Inflammatory macrophage treated with lipopolysaccharide for 1 hour (primary cell): ENCODE data around the gene VPS11.

Source experiments
- DNase-seq, 2 donors: peaks; one replicate each; pipeline ENCODE4 v3.0.0-alpha.2; 2020 to 2022

The VPS11 gene

DNA sequence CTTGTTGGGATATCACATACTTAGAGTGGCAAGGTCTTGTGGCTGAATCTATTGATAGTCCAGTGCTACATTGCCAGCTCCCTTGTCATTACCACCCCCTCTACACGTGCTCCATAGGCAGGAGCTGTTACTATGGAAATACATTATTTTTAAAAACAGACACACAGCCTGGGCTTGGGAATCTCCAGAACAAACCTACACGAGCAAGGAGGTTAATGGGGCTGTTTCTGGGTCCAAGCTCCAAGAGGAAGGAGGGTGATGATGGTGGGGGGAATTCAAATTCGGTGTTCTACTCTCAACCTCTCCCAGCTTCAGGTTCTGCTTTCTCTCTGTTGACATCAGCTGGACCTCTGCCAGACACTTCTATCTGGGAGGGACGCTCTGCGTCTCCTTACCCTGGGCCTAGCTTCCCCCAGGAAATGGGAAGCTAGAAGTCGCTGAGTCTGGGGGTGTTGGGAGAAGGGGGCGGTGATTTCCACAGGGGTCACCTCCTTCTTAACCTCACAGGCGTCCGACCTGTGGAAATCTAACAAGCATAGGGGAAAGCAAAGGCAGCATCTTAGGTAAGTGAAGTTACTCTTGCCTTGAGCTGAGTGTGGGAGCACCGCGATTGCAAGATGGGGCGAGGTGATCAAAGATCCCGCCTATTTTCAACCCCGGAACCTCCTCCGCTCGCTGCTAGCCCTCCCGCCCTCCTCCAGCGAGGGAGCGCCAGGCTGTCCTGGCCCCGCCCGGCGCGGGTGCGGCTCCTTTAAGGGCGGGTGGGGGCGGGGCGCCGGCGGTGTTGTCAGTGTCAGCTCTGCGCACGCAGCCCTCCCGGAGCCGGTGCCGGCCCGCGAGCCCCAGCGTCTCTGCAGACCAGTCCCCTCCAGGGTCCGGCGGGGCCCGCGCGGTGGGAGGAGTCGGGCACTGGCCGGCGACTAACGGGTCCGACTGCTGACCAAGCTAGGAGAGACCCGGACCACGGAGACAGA is 39.2 kb downstream of the VPS11 start, which contains the start of gene C2CD2L:
C2CD2L (plus strand) TSS at position 781 of the 974 bp plus-strand sequence. CDS start 398 bp downstream, outside the sequence.
- DNase-seq = peak; percentile 89 to 92

DNA sequence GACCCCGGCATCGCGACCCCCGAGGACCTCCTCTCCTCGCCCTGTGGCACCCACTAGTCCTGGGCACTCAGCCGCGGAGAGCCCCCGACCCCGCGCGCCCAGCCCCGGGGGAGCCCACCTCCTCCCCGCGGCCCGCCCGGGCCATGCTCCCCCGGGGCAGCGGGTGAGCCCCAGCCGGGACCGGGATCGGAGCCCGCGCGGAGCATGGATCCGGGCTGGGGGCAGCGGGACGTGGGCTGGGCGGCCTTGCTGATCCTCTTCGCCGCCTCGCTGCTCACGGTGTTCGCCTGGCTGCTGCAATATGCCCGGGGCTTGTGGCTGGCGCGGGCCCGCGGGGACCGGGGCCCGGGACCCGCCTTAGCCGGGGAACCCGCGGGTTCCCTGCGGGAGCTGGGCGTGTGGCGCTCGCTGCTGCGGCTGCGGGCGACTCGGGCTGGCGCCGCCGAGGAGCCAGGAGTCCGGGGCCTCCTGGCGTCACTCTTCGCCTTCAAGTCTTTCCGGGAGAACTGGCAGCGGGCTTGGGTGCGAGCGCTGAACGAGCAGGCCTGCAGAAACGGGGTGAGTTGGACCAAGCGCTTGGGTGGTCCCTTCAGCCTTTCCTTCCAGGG is 40.0 kb downstream of the VPS11 start:
- no peak for DNase-seq

DNA sequence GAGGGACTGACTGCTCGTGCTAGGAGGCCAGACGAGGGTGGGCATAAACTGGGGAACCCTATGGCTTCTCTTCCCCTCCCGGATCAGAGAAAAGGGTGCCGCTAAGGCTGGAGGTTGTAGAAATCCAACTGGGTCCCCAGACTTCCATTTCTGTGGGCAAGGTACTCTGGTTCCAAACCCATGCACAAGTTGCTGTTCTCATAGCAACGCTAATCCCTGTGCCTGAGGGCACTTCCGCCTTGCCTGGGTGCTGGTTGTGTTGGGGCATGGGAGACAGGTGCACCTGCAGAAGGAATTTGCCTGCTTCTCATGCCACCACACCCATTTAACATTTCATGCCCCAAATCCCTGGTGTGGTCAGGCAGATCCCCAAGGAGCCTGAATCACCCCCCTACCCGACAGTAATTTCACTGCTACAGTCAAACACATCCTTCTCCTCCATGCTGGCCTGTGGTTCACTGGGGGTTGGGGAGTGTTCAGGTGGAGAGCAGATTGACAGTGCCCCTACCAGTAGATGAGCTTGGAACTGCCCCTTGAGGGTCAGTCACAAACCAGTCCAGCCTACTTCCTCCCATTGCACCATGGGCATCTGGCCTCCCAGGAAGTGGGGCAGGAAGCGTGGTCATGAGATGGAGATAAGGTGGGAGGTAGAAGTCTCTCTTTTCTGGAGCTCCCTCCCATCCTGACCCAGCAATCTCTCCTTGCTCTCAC is 40.7 kb downstream of the VPS11 start:
- DNase-seq = peak; percentile 53 to 70

DNA sequence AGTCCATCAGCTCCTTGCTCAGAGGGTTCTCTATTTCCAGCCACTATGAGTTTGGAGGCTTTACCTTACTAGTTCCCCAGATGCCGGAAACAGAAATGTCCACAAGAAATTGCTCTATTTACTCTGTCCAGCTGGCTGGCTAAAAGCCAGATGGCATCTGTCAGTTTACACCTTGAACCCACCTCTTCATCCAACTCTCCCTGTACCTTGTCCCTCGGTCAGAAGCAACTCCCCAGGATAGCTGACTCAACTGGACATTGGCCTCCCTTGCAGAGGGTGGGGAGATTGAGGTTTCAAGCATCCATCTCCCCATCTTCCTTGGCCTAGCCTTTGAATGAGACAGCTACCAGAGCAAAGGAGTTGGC is 41.2 kb downstream of the VPS11 start:
- no peak for DNase-seq

DNA sequence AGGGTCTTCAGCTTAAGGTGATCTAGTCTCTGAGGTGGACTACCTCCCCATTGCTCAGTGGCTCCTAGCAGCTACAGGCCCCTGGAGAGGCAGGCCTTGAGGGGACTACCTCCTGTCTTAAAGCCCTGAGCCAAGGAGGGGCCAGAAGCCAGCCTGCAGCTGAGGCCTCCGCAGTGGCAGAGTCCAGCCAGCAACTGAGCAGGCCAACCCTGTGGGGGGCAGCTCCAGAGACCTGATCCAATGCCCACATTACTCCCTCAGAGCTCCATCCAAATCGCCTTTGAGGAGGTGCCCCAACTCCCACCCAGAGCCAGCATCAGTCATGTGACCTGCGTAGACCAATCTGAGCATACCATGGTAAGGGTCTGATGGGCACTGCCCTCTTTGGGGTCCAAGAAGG is 42.2 kb downstream of the VPS11 start:
- no peak for DNase-seq

DNA sequence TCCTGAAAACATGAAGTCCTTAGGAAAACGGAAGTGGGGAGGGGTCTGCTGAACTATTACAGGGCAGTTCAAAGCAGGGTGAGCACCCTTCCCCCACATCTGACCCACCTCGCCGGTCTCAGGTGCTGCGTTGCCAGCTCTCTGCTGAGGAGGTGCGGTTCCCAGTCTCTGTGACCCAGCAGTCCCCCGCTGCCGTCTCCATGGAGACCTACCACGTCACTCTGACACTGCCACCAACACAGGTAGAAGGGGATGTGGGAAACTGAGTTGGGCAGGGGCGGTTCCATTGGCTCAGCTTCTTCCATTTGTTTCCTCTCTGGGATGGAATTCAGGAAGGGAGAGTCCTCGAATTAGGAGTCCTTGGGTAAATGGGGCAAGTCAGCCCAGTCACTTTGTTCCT is 42.8 kb downstream of the VPS11 start:
- DNase-seq = no peak

DNA sequence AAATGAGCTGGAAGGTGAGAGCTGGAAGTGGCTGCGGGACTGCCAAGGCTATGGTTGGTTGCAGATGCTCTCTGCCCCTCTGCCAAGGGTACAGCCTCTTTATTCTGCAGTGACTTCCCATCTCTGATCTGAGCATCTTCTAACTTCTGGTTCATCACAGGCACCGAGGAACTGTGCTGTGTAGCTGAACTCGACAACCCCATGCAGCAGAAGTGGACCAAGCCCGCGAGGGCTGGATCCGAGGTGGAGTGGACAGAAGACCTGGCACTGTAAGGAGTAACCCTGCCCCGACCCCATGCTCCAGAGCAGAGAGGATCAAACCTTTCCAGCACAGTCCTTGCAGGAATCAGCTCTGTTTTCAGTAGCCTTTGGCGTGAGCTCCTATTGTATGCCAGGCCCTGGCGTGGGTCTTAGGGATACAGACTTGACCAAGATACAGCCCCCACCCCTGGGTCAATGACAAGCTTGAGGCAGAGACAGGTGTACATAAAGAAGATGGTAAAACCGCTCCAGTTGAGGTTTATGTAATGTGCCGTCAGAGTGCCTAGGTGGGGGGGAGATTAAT is 43.8 kb downstream of the VPS11 start:
- DNase-seq = no peak

DNA sequence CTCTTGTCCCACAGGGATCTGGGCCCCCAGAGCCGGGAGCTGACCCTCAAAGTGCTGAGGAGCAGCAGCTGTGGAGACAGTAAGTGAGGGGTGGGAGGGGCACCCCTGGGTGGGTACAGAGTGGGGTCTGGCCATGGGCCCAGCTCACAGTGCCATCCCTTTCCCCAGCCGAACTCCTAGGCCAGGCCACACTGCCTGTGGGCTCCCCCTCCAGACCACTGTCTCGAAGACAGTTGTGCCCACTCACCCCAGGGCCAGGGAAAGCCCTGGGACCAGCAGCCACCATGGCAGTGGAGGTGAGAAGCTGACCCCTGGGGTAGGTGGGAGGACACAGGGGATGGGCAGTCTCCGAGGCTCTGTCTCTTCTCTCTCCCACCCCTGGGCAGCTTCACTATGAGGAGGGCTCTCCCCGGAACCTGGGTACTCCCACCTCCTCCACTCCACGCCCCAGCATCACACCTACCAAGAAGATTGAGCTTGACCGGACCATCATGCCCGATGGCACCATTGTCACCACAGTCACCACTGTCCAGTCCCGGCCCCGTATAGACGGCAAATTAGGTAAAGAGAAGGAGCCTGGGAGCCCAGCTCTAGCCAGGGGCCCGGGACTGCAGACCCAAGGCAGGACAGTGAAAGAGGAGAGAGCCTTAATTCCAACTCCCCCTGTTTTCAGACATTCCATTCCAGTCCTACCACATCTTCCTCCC is 44.8 kb downstream of the VPS11 start:
- DNase-seq = no peak

DNA sequence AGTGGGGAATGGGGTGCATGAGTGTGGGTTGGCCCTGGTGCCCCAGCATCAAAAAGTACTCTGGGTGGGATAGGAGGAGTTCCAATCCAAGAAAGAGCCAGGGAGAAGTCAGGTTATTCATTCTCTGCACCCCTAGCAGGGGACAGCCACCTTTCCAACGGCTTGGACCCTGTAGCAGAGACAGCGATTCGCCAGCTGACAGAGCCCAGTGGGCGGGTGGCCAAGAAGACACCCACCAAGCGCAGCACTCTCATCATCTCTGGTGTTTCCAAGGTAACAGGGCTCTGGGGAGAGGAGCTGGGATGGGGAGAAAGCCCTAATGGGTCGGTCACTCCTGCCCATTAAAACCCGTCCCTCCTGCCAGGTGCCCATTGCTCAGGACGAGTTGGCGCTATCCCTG is 46.1 kb downstream of the VPS11 start:
- DNase-seq = no peak

DNA sequence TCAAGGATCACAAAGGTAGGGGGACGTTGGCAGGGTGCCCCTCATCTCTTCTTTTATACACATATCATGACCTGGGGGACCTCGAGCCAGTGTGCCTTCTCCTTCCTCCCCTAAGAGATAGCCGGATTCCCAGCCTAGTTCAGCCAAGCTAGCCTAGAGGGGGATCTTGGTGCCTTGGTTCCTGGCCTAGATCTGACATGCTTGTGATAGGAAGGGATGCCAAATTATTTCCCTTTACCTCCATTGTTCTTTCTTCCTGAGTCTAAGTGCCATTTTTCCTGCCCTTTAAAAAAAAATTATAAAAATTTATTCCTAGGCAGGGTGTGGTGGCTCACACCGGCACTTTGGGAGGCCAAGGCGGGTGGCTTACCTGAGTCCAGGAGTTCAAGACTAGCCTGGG is 46.7 kb downstream of the VPS11 start:
- DNase-seq = no peak

DNA sequence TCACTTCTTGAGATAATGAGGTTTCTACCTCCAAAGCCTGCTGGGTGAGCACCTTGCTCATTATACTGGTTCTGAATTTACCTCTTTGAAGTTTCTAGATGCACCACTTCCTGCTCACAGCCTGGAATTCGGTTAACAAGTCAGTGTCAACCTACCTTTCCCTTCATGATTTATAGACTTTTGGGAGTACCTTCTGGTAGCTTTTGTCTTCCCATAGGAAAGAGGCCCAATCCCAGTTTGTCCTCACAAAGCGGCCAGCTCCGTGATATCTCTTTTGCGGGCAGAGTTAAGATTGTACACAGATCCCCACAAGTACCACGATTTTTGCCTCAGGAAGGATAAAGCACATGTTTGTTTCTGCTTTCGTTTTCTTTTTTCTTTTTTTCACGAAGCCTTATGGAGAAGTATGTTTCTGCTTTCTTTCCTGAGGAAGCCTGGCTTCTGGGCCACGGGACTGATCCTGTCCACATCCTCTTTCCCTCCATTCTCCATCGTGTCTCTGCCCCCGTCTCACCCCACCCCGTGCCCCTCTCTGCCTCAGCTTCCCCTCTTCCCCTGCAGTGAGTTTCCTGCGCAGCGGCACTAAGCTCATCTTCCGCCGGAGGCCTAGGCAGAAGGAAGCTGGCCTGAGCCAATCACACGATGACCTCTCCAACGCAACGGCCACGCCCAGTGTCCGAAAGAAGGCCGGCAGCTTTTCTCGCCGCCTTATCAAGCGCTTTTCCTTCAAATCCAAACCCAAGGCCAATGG is 48.0 kb downstream of the VPS11 start:
- peak; percentile 81 to 83 for DNase-seq

DNA sequence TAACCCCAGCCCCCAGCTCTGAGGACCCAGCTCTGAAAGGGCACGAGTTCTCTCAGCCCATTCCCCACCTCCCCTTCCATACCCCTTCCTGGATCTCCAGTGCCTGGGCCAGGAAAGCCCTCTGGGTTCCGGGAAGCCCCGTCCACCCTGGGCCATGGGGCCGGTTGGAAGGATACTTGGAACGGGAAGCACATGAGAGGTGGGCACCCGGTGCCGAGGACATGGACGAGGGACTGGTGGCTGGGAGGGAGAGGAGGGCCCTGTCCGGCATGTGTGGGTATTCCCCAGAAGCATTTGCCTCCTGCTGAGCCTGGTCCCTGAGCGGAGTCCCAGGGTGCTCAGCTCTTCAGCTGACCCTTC is 48.6 kb downstream of the VPS11 start:
- DNase-seq = no peak

DNA sequence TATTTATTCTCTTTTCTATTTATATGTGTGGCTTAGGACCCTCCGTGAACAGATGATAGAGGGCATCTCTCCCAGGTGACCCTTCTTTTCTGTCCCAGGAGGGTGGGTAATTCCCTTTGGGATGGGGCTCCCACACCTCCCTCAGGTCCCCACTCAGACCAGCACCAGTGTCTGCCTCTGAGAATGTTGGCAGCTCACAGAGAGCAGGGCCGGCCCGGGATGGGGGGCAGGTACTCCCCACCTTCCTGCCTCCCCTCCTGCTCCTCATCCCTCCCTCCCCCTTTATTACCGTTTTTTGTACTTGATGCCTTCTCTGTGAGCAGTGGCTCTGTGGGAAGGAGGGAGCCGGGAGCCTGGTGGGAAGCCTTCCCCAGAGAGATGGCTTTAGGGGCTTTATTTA is 49.0 kb downstream of the VPS11 start:
- DNase-seq = no peak

DNA sequence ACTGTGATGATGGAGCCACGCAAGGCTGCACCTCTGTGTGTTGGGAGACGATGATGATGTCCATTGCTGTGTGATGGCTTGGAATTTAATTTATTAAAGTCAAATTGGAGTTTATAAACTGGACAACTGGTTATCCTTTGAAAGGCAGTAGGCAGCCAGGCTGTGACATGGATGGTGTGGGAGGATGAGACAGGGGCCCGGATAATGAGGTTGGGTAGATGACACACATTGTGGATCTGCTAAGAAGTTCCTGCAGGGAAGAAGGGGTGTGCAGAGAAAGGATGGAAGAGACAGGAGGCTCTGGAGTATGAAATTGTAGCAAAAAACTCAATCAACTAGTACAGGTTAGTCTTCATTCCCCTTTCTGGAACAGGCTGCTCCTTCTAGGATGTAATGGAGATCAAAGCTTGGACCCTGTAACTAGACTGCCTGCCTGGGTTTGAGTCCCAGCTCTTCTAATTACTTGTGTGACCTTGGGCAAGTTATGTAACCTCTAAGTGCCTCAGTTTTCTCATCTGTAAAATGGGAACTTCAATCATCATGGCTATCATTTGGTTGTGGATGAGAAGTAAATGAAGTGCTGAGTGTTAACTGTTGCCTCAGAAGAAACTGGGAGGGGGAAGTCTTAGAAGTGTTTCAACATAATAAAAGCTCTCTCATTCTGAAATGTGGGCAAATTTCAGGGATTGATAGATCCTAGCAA is 49.5 kb downstream of the VPS11 start:
- peak; percentile 40 for DNase-seq

DNA sequence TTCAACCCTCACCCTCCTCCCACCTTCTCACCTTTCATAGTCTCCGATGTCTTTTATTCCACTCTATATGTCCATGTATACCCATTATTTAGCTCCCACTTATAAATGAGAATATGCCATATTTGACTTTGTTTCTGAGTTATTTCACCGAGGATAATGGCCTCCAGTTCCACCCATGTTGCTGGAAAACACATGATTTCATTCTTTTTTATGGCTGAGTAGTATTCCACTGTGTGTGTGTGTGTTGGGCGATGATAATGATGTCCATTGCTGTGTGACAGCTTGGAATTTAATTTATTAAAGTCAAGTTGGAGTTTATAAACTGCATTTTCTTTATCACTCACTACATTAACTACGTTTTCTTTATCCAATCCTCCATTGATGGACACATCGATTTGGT is 50.6 kb downstream of the VPS11 start:
- DNase-seq = no peak

DNA sequence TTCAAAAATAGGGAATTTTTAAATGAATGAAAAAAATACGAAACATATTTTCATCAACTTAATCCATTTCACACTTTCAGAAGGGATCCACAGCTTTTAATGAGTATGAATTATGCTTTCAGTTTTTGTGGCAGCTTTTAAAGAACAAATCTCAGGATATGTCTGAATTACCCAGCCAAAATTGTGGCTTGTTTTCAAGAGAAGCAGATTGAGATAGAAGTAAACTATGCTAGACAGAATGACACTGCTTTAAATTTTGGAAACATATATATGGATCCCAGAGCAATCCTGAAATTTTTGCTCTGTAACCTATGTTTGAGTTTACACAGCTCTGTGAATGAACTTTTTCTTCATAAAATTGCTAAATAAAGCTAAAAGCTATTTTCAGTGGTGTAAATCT is 51.3 kb downstream of the VPS11 start:
- DNase-seq = no peak

DNA sequence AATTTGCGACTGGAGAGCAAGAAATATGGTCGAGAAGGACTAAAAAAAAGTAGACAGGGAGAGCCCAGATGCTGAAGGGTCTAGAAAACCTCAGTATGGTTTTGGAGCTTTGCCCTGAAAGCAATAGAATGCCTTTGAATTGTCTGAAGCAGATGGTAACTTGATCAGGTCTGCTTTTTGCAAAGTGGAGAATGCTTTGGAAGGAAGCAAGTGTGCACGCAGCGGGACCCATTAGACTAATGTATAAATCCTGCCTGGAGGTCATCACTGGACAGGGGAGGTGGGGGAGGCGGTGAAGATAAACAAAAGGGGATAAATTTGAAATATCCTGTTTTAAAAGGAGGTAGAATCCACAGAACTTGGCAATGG is 53.0 kb downstream of the VPS11 start:
- no peak for DNase-seq

DNA sequence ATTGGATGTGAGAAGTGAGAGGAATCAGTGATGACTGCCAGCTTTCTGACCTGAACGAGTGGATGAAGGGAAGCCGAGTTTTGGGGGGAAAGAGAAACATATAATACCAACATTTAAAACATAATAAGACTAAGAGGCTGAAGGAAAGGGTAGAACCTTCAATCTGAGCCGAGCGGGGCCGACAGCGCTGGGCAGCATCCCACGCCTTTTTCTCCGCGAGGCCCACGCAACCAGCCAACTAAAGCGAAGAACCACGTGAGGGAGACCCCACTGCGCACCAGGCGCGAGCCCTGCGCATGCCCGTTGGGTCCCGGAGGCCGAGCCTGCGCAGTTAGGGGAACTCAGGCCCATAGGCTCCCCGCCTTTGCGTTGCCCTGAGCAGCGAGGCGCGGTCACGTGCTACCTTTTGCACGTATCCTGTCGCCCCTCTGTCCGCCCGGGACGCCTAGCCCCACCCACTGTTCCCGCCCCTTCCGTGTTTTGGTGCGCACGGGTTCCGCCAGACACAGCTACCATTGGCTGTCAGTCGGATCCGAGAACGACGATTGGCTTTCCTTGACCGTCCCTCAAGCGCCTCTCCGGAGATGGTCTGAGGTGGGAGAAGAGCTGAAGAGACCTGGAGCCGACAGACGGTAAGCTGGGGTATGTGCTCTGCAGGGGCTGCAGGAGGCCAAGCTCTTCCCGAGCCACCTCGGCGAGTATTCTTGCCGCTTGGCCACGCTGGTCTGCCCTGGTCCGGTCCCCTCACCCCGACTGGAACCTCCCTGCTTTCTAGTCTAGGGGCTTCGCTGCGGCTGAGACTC is 53.6 kb downstream of the VPS11 start, which contains the start of gene HINFP:
HINFP (plus strand) TSS at position 573 of the 803 bp plus-strand sequence. CDS start 5,365 bp downstream, outside the sequence.
- DNase-seq = peak; percentile 99

DNA sequence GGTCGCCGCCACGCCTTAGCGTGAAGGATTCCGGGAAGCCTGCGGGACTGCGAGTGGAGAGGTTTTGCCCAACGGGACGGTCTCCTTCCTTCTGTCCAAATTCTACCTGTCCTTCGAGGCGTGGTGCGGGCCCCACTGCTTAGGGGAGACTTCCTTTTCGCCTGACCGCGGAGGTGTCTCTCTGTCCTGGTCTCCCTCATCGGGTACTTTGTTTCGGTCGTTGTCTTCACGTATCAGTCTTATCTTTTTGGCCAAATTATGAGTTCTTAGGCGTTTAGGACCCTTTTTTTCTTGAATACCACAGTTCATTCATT is 54.1 kb downstream of the VPS11 start:
- no peak for DNase-seq

DNA sequence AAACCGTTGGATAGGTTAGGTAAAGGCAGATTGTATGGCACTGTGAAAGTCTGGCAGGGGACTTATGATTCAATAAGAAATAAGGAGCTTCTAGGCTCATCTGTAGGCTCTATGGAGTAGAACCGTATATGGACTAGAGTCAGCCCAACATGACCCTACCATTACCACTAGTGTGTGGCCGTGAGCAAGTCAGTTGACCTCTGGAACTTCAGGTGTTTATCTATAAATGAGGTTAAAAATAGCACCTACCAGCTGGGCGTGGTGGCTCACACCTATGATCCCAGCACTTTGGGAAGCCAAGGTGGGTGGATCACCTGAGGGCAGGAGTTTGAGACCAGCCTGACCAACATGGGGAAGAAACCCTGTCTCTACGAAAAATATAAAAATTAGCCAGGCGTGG is 58.2 kb downstream of the VPS11 start:
- DNase-seq = no peak
